ENCODE measurements around the gene FRMPD4. TPM values are rescaled to one million over a fixed set of nuclear protein-coding genes. Genes with fewer than 3 reads are reported as not detected.

Gene FRMPD4
- total RNA-seq, 3 donors from 2014 or later (not counting 1 experiment from before 2014, with no cell fraction given): not detected

- Histone ChIP-seq H3K4me1 (ENCODE audit: control insufficient read depth, insufficient read depth, low read length) (no peaks in the 10 kb centered on the region), H3K27ac (ENCODE audit: low read length) (no peak overlapping the region), H3K9me3 (ENCODE audit: control insufficient read depth, insufficient read depth, low read length) (no peaks in the 10 kb centered on the region), H3K4me3 (ENCODE audit: low read length) (no peak overlapping the region), H3K27me3 (ENCODE audit: control insufficient read depth, insufficient read depth, low read length) (no peaks in the 10 kb centered on the region), H3K36me3 (ENCODE audit: control insufficient read depth, insufficient read depth, low read length) (no peaks in the 10 kb centered on the region)
- H3K36me3 Mint-ChIP-seq: no peaks in the 10 kb centered on the region
- no peaks in the 10 kb centered on the region for H3K9me3 Mint-ChIP-seq
- ATAC-seq: no peak
- H3K27ac Mint-ChIP-seq: no peak overlapping the region
- no peaks in the 10 kb centered on the region for H3K27me3 Mint-ChIP-seq (ENCODE audit: low read depth in 2 of 2)
- 88% methylated on average over 3 of the region's 3 CpGs for WGBS (ENCODE audit: insufficient coverage)
- intact Hi-C loops (cut with micrococcal nuclease): no loop called here
- no peaks in the 10 kb centered on the region for H3K4me1 Mint-ChIP-seq
- H3K4me3 Mint-ChIP-seq: no peak overlapping the region
- TF ChIP-seq CTCF (IDR thresholded peaks at IDR 0.05): no peak
- DNase-seq: no peak
These were observed 410.1 kb downstream of the FRMPD4 start for GRCh38 chrX:12548341-12548740.

- intact Hi-C loops (cut with micrococcal nuclease): no loop called here
- no peak for ATAC-seq
- Mint-ChIP-seq H3K9me3 (no peaks in the 10 kb centered on the region), H3K36me3 (no peaks in the 10 kb centered on the region), H3K4me3 (no peak overlapping the region), H3K27ac (no peak overlapping the region), H3K27me3 (ENCODE audit: low read depth in 2 of 2) (no peaks in the 10 kb centered on the region), H3K4me1 (no peaks in the 10 kb centered on the region)
- Histone ChIP-seq H3K4me1 (ENCODE audit: control insufficient read depth, insufficient read depth, low read length) (no peaks in the 10 kb centered on the region), H3K9me3 (ENCODE audit: control insufficient read depth, insufficient read depth, low read length) (no peaks in the 10 kb centered on the region), H3K4me3 (ENCODE audit: low read length) (no peak overlapping the region), H3K36me3 (ENCODE audit: control insufficient read depth, insufficient read depth, low read length) (no peaks in the 10 kb centered on the region), H3K27me3 (ENCODE audit: control insufficient read depth, insufficient read depth, low read length) (no peaks in the 10 kb centered on the region), H3K27ac (ENCODE audit: low read length) (no peak overlapping the region)
- TF ChIP-seq CTCF (IDR thresholded peaks at IDR 0.05): no peak
- DNase-seq: no peak
- no CpG with 5 or more reads among the region's 1 CpG for WGBS (ENCODE audit: insufficient coverage)
These were observed 410.5 kb downstream of the FRMPD4 start for GRCh38 chrX:12548746-12549145.

- Mint-ChIP-seq H3K27me3 (ENCODE audit: low read depth in 2 of 2) (peaks cover 0 to 3% of the 10 kb centered on the region in 2 donors), H3K27ac (no peak overlapping the region), H3K4me1 (no peaks in the 10 kb centered on the region), H3K4me3 (no peak overlapping the region), H3K36me3 (no peaks in the 10 kb centered on the region), H3K9me3 (no peaks in the 10 kb centered on the region)
- H3K4me3 ChIP-seq (ENCODE audit: low read length): no peak overlapping the region
- TF ChIP-seq CTCF (IDR thresholded peaks at IDR 0.05): no peak
- no peak overlapping the region for H3K27ac ChIP-seq (ENCODE audit: low read length)
- no peak for ATAC-seq
- no peaks in the 10 kb centered on the region for H3K4me1 ChIP-seq (ENCODE audit: control insufficient read depth, insufficient read depth, low read length)
- no peaks in the 10 kb centered on the region for H3K27me3 ChIP-seq (ENCODE audit: control insufficient read depth, insufficient read depth, low read length)
- H3K36me3 ChIP-seq (ENCODE audit: control insufficient read depth, insufficient read depth, low read length): no peaks in the 10 kb centered on the region
- no peak for DNase-seq
- no peaks in the 10 kb centered on the region for H3K9me3 ChIP-seq (ENCODE audit: control insufficient read depth, insufficient read depth, low read length)
- intact Hi-C loops (cut with micrococcal nuclease): no loop called here
These were observed 415.9 kb downstream of the FRMPD4 start for GRCh38 chrX:12554206-12554605.

GRCh38 chrX:12563121-12563520 lies 424.8 kb downstream of the FRMPD4 start:
- TF ChIP-seq CTCF (IDR thresholded peaks at IDR 0.05): no peak
- H3K27me3 Mint-ChIP-seq (ENCODE audit: low read depth in 2 of 2): peaks cover 0 to 5% of the 10 kb centered on the region in 2 donors
- H3K36me3 Mint-ChIP-seq: no peaks in the 10 kb centered on the region
- Histone ChIP-seq H3K36me3 (ENCODE audit: control insufficient read depth, insufficient read depth, low read length) (no peaks in the 10 kb centered on the region), H3K27me3 (ENCODE audit: control insufficient read depth, insufficient read depth, low read length) (no peaks in the 10 kb centered on the region), H3K9me3 (ENCODE audit: control insufficient read depth, insufficient read depth, low read length) (no peaks in the 10 kb centered on the region), H3K4me3 (ENCODE audit: low read length) (no peak overlapping the region), H3K27ac (ENCODE audit: low read length) (no peak overlapping the region), H3K4me1 (ENCODE audit: control insufficient read depth, insufficient read depth, low read length) (no peaks in the 10 kb centered on the region)
- ATAC-seq: no peak
- intact Hi-C loops (cut with micrococcal nuclease): no loop called here
- no peaks in the 10 kb centered on the region for H3K9me3 Mint-ChIP-seq
- no CpG with 5 or more reads among the region's 1 CpG for WGBS (ENCODE audit: insufficient coverage)
- H3K27ac Mint-ChIP-seq: no peak overlapping the region
- H3K4me3 Mint-ChIP-seq: no peak overlapping the region
- no peak for DNase-seq
- H3K4me1 Mint-ChIP-seq: no peaks in the 10 kb centered on the region
